GM18861 (cell line): ENCODE data around the gene MACO1.
"Not testable (repeated sequence)": the region's sequence is repeated elsewhere in the genome, so short reads cannot be mapped to it uniquely, and the experiment has no call there.

ENCODE experiments used
- ATAC-seq: cut with Tn5 transposase; IDR thresholded peaks from one replicate; pipeline ENCODE4 v1.9.1; 2021; ENCODE audit not compliant: unreplicated experiment

The MACO1 gene

GRCh38 chr1:25430073-25430966, at the start of gene MACO1:
Gene MACO1 (plus strand): TSS chr1:25430897. CDS start chr1:25431099, 202 bp downstream.
- ATAC-seq: peak; percentile 58

GRCh38 chr1:25382543-25382942, 48.2 kb upstream of the MACO1 start:
- not testable (repeated sequence) for ATAC-seq

GRCh38 chr1:25383090-25383489, 47.6 kb upstream of the MACO1 start:
- ATAC-seq: not testable (repeated sequence)

GRCh38 chr1:25383875-25384274, 46.8 kb upstream of the MACO1 start:
- ATAC-seq: not testable (repeated sequence)

- ATAC-seq: not testable (repeated sequence)
Measured at GRCh38 chr1:25387096-25387495, 43.6 kb upstream of the MACO1 start.

GRCh38 chr1:25388691-25389090, 42.0 kb upstream of the MACO1 start:
- ATAC-seq: not testable (repeated sequence)

- ATAC-seq: not testable (repeated sequence)
Measured at GRCh38 chr1:25389721-25390120, 41.0 kb upstream of the MACO1 start.

- no peak for ATAC-seq
Measured at GRCh38 chr1:25392841-25393240, 37.9 kb upstream of the MACO1 start.

- ATAC-seq: not testable (repeated sequence)
Measured at GRCh38 chr1:25397549-25397948, 33.1 kb upstream of the MACO1 start.

- ATAC-seq: not testable (repeated sequence)
Measured at GRCh38 chr1:25398079-25398478, 32.6 kb upstream of the MACO1 start.

GRCh38 chr1:25402947-25403803, 27.5 kb upstream of the MACO1 start:
- ATAC-seq: not testable (repeated sequence)

- ATAC-seq: not testable (repeated sequence)
Measured at GRCh38 chr1:25405731-25406305, 24.9 kb upstream of the MACO1 start.

- not testable (repeated sequence) for ATAC-seq
Measured at GRCh38 chr1:25409641-25410427, 20.9 kb upstream of the MACO1 start.

- ATAC-seq: not testable (repeated sequence)
Measured at GRCh38 chr1:25412872-25413623, 17.6 kb upstream of the MACO1 start.

- ATAC-seq: not testable (repeated sequence)
Measured at GRCh38 chr1:25414157-25414556, 16.5 kb upstream of the MACO1 start.

GRCh38 chr1:25414578-25414977, 16.1 kb upstream of the MACO1 start:
- not testable (repeated sequence) for ATAC-seq

GRCh38 chr1:25417280-25417679, 13.4 kb upstream of the MACO1 start:
- ATAC-seq: not testable (repeated sequence)

GRCh38 chr1:25419339-25419738, 11.4 kb upstream of the MACO1 start:
- ATAC-seq: not testable (repeated sequence)

GRCh38 chr1:25420715-25421114, 10.0 kb upstream of the MACO1 start, which contains the start of gene RHCE:
Gene RHCE (minus strand): TSS chr1:25420825. CDS start chr1:25420786, 39 bp downstream.
- ATAC-seq: not testable (repeated sequence)
